Measurements from ENCODE around the gene PNPLA3.

Gene PNPLA3

GRCh38 chr22:43967069-43967468 is 43.5 kb downstream of the PNPLA3 start:
- TF ChIP-seq EZH2 (IDR thresholded peaks at IDR 0.05; ENCODE audit: borderline replicate concordance, low read depth, low read length, severe bottlenecking) (no peak), CTCF (IDR thresholded peaks at IDR 0.05; ENCODE audit: borderline replicate concordance, extremely low read depth, low read length, poor library complexity, severe bottlenecking) (no peak)
- no peak overlapping the region for H3K4me2 ChIP-seq (ENCODE audit: insufficient read depth, low read length)
- H3K9ac ChIP-seq (ENCODE audit: low read depth, low read length): no peak overlapping the region
- no peaks in the 10 kb centered on the region for H3K4me1 ChIP-seq (ENCODE audit: insufficient read depth, low read length)
- peaks cover 83% of the 10 kb centered on the region for H3K36me3 ChIP-seq (ENCODE audit: insufficient read depth, low read length)
- H3K27ac ChIP-seq (ENCODE audit: low read length): no peak overlapping the region
- no peak for ATAC-seq (ENCODE audit: insufficient read depth, low read depth)
- no peaks in the 10 kb centered on the region for H3K9me3 ChIP-seq (ENCODE audit: insufficient read depth, low read length, severe bottlenecking)
- H3K79me2 ChIP-seq (ENCODE audit: insufficient read depth, low read length): peaks cover 2% of the 10 kb centered on the region; the same call in 1 of the 2 replicates
- H4K20me1 ChIP-seq (ENCODE audit: insufficient read depth, low read length): peaks cover 7% of the 10 kb centered on the region
- H2AFZ ChIP-seq (ENCODE audit: low read depth, low read length): no peak overlapping the region
- H3K4me3 ChIP-seq (ENCODE audit: low read depth in 1 of 2, low read length in 2 of 2): no peak overlapping the region
- DNase-seq: no peak
- H3K27me3 ChIP-seq (ENCODE audit: insufficient read depth, low read length, poor library complexity): no peaks in the 10 kb centered on the region

- peaks cover 91% of the 10 kb centered on the region for H3K36me3 ChIP-seq (ENCODE audit: insufficient read depth, low read length)
- no peak overlapping the region for H3K4me2 ChIP-seq (ENCODE audit: insufficient read depth, low read length)
- H3K9me3 ChIP-seq (ENCODE audit: insufficient read depth, low read length, severe bottlenecking): no peaks in the 10 kb centered on the region
- no peak overlapping the region for H3K27ac ChIP-seq (ENCODE audit: low read length)
- H3K79me2 ChIP-seq (ENCODE audit: insufficient read depth, low read length): no peaks in the 10 kb centered on the region
- H4K20me1 ChIP-seq (ENCODE audit: insufficient read depth, low read length): peaks cover 7% of the 10 kb centered on the region
- H3K9ac ChIP-seq (ENCODE audit: low read depth, low read length): no peak overlapping the region
- TF ChIP-seq EZH2 (IDR thresholded peaks at IDR 0.05; ENCODE audit: borderline replicate concordance, low read depth, low read length, severe bottlenecking) (no peak), CTCF (IDR thresholded peaks at IDR 0.05; ENCODE audit: borderline replicate concordance, extremely low read depth, low read length, poor library complexity, severe bottlenecking) (no peak)
- no peak overlapping the region for H2AFZ ChIP-seq (ENCODE audit: low read depth, low read length)
- H3K4me1 ChIP-seq (ENCODE audit: insufficient read depth, low read length): no peaks in the 10 kb centered on the region
- H3K4me3 ChIP-seq (ENCODE audit: low read depth in 1 of 2, low read length in 2 of 2): no peak overlapping the region
- H3K27me3 ChIP-seq (ENCODE audit: insufficient read depth, low read length, poor library complexity): no peaks in the 10 kb centered on the region
- DNase-seq: no peak
- no peak for ATAC-seq (ENCODE audit: insufficient read depth, low read depth)
These were observed 45.0 kb downstream of the PNPLA3 start for GRCh38 chr22:43968614-43969013.

- H2AFZ ChIP-seq (ENCODE audit: low read depth, low read length): no peak overlapping the region
- no peak for DNase-seq
- no peak for TF ChIP-seq EZH2 (IDR thresholded peaks at IDR 0.05; ENCODE audit: borderline replicate concordance, low read depth, low read length, severe bottlenecking)
- no peak for TF ChIP-seq CTCF (IDR thresholded peaks at IDR 0.05; ENCODE audit: borderline replicate concordance, extremely low read depth, low read length, poor library complexity, severe bottlenecking)
- peaks cover 91% of the 10 kb centered on the region for H3K36me3 ChIP-seq (ENCODE audit: insufficient read depth, low read length)
- no peaks in the 10 kb centered on the region for H3K4me1 ChIP-seq (ENCODE audit: insufficient read depth, low read length)
- H3K79me2 ChIP-seq (ENCODE audit: insufficient read depth, low read length): no peaks in the 10 kb centered on the region
- H3K9me3 ChIP-seq (ENCODE audit: insufficient read depth, low read length, severe bottlenecking): no peaks in the 10 kb centered on the region
- ATAC-seq (ENCODE audit: insufficient read depth, low read depth): no peak
- no peak overlapping the region for H3K9ac ChIP-seq (ENCODE audit: low read depth, low read length)
- no peaks in the 10 kb centered on the region for H3K27me3 ChIP-seq (ENCODE audit: insufficient read depth, low read length, poor library complexity)
- H3K4me3 ChIP-seq (ENCODE audit: low read depth in 1 of 2, low read length in 2 of 2): no peak overlapping the region
- H3K4me2 ChIP-seq (ENCODE audit: insufficient read depth, low read length): no peak overlapping the region
- peaks cover 7% of the 10 kb centered on the region for H4K20me1 ChIP-seq (ENCODE audit: insufficient read depth, low read length)
- H3K27ac ChIP-seq (ENCODE audit: low read length): no peak overlapping the region
These were observed 45.6 kb downstream of the PNPLA3 start for GRCh38 chr22:43969021-43969878.

Measured in DND-41 (cell line).